ENCODE results near the gene GRXCR1. TPM values are rescaled to one million over a fixed set of nuclear protein-coding genes. Genes with fewer than 3 reads are reported as not detected.

Gene GRXCR1
- total and polyA plus RNA-seq, 2 experiments from 2014 or later = not detected

DNA sequence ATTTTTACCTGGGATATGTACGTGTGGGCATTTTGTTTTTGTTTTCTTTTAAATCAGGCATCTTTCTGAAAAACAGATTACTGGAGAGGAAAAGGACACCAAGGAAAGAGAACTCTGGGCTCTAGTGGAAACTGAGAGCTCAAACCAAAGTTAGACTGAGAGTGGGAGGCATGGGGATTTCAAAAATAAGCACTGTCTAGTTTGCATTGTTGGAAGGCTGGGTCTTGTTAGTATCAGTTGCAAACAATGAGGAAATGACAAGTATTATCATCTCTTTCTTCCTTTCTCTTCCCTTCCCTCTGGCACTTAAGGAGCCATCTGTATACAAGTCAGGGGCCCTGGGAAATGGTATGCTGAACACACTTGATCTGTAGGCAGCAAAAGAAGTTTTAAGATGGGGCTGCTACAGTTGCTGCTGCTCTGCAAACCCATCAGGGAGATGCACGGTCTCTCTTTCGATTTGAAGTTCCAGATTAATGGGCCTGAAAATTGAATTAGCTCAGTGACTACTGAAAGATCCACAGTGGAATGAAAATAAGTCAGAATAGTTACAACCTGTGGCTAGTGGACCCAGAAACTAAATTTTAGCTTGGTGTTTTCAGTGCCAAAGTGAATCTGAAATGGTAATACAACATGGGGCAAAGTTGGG, 48.0 kb upstream of the GRXCR1 start (continued):
- TF ChIP-seq JUNB (IDR thresholded peaks at IDR 0.05; ENCODE audit: unreplicated experiment) (no peak), EZH2 (IDR thresholded peaks at IDR 0.05; ENCODE audit: low read depth, unreplicated experiment) (no peak), STAT1 (IDR thresholded peaks at IDR 0.05; ENCODE audit: unreplicated experiment) (no peak), NANOG (IDR thresholded peaks at IDR 0.05; ENCODE audit: borderline replicate concordance) (no peak)
- TF ChIP-seq, protein P1, sequence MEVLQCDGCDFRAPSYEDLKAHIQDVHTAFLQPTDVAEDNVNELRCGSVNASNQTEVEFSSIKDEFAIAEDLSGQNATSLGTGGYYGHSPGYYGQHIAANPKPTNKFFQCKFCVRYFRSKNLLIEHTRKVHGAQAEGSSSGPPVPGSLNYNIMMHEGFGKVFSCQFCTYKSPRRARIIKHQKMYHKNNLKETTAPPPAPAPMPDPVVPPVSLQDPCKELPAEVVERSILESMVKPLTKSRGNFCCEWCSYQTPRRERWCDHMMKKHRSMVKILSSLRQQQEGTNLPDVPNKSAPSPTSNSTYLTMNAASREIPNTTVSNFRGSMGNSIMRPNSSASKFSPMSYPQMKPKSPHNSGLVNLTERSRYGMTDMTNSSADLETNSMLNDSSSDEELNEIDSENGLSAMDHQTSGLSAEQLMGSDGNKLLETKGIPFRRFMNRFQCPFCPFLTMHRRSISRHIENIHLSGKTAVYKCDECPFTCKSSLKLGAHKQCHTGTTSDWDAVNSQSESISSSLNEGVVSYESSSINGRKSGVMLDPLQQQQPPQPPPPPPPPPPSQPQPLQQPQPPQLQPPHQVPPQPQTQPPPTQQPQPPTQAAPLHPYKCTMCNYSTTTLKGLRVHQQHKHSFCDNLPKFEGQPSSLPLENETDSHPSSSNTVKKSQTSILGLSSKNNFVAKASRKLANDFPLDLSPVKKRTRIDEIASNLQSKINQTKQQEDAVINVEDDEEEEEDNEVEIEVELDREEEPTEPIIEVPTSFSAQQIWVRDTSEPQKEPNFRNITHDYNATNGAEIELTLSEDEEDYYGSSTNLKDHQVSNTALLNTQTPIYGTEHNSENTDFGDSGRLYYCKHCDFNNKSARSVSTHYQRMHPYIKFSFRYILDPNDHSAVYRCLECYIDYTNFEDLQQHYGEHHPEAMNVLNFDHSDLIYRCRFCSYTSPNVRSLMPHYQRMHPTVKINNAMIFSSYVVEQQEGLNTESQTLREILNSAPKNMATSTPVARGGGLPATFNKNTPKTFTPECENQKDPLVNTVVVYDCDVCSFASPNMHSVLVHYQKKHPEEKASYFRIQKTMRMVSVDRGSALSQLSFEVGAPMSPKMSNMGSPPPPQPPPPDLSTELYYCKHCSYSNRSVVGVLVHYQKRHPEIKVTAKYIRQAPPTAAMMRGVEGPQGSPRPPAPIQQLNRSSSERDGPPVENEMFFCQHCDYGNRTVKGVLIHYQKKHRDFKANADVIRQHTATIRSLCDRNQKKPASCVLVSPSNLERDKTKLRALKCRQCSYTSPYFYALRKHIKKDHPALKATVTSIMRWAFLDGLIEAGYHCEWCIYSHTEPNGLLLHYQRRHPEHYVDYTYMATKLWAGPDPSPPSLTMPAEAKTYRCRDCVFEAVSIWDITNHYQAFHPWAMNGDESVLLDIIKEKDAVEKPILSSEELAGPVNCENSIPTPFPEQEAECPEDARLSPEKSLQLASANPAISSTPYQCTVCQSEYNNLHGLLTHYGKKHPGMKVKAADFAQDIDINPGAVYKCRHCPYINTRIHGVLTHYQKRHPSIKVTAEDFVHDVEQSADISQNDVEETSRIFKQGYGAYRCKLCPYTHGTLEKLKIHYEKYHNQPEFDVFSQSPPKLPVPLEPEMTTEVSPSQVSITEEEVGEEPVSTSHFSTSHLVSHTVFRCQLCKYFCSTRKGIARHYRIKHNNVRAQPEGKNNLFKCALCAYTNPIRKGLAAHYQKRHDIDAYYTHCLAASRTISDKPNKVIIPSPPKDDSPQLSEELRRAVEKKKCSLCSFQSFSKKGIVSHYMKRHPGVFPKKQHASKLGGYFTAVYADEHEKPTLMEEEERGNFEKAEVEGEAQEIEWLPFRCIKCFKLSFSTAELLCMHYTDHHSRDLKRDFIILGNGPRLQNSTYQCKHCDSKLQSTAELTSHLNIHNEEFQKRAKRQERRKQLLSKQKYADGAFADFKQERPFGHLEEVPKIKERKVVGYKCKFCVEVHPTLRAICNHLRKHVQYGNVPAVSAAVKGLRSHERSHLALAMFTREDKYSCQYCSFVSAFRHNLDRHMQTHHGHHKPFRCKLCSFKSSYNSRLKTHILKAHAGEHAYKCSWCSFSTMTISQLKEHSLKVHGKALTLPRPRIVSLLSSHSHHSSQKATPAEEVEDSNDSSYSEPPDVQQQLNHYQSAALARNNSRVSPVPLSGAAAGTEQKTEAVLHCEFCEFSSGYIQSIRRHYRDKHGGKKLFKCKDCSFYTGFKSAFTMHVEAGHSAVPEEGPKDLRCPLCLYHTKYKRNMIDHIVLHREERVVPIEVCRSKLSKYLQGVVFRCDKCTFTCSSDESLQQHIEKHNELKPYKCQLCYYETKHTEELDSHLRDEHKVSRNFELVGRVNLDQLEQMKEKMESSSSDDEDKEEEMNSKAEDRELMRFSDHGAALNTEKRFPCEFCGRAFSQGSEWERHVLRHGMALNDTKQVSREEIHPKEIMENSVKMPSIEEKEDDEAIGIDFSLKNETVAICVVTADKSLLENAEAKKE (CRISPR knock-in tag; IDR thresholded peaks at IDR 0.05) = no peak
- TF ChIP-seq, protein P2, sequence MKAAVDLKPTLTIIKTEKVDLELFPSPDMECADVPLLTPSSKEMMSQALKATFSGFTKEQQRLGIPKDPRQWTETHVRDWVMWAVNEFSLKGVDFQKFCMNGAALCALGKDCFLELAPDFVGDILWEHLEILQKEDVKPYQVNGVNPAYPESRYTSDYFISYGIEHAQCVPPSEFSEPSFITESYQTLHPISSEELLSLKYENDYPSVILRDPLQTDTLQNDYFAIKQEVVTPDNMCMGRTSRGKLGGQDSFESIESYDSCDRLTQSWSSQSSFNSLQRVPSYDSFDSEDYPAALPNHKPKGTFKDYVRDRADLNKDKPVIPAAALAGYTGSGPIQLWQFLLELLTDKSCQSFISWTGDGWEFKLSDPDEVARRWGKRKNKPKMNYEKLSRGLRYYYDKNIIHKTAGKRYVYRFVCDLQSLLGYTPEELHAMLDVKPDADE (IDR thresholded peaks at IDR 0.05) = no peak

DNA sequence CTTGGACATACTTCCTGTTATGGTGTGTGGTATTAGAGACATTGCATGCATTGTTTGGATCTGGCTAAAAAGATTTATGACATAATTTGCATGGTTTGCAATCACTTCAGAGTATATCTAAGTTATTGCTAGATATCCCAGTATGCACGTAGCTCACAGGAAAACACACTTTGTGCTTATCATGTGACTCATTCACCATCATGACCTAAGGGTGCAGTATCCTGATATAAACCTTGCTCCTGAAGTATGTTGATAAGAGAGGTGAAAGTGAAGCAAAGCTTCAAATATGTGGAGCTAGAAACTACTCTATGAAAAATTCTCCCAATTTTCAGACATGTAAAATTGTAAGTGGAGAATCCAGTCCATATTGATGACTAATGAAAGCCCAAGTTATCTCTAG, 46.9 kb upstream of the GRXCR1 start:
- H2AFZ ChIP-seq = no peak overlapping the region
- Mint-ChIP-seq H3K9me3 (peaks cover 11% of the 10 kb centered on the region; the same call in 2 of the 3 replicates), H3K27me3 (ENCODE audit: insufficient read depth, low read depth, poor library complexity) (peaks cover 2% of the 10 kb centered on the region), H3K4me3 (no peak overlapping the region), H3K4me1 (no peaks in the 10 kb centered on the region), H3K36me3 (ENCODE audit: low read depth) (no peaks in the 10 kb centered on the region), H3K27ac (no peak overlapping the region)
- DNase-seq (ENCODE audit: low spot score) (no peak), ATAC-seq (no peak)
- TF ChIP-seq POLR2AphosphoS5 (IDR thresholded peaks at IDR 0.05; ENCODE audit: low read depth) (no peak), EZH2 (IDR thresholded peaks at IDR 0.05; ENCODE audit: low read depth, unreplicated experiment) (no peak), ZNF331 (CRISPR knock-in tag; IDR thresholded peaks at IDR 0.05; ENCODE audit: low read depth) (no peak)
- no peaks in the 10 kb centered on the region for H3F3A ChIP-seq (replicated peaks; ENCODE audit: low read depth)
- no peaks in the 10 kb centered on the region for H3K27me3 ChIP-seq (ENCODE audit: insufficient read depth)
- no peak overlapping the region for H3K4me3 ChIP-seq
- no peaks in the 10 kb centered on the region for H3K9me2 ChIP-seq (ENCODE audit: insufficient read depth)
- H3K79me2 ChIP-seq (replicated peaks; ENCODE audit: insufficient read depth) = no peaks in the 10 kb centered on the region
- no peaks in the 10 kb centered on the region for H3K4me1 ChIP-seq (ENCODE audit: insufficient read depth)
- H3K27ac ChIP-seq (ENCODE audit: low read depth) = no peak overlapping the region
- H3K4me2 ChIP-seq = no peak overlapping the region
- no peaks in the 10 kb centered on the region for H3K36me3 ChIP-seq (ENCODE audit: insufficient read depth)
- no peaks in the 10 kb centered on the region for H4K20me1 ChIP-seq (replicated peaks; ENCODE audit: insufficient read depth)
